Vagina (tissue), 2 donors: Measurements from ENCODE around the gene LMOD1.

Source experiments
- CTCF ChIP-seq, 3 experiments: fragments of 450-650 bp in 2 of 3; fragments of 200-600 bp in 1 of 3; sonication (generic) in 1 of 3; IDR thresholded peaks; one replicate each; pipeline ENCODE4 v1.5.1; 2017 to 2019; ENCODE audit warnings: antibody characterized with exemption in 3 of 3, mild to moderate bottlenecking in 2 of 3, moderate library complexity in 2 of 3
- POLR2A ChIP-seq, 2 donors: fragments of 450-650 bp; IDR thresholded peaks; one replicate each; pipeline ENCODE4 v1.6.1; 2017; ENCODE audit warnings: antibody characterized with exemption in 2 of 2, mild to moderate bottlenecking in 2 of 2, moderate library complexity in 2 of 2
- POLR2AphosphoS5 ChIP-seq, 2 donors: sonication (generic); formaldehyde crosslinking; IDR thresholded peaks; one replicate each; pipeline ENCODE4 v1.9.0; 2017; ENCODE audit warnings: antibody characterized with exemption in 2 of 2, mild to moderate bottlenecking in 2 of 2, low read depth in 1 of 2; ENCODE audit not compliant: insufficient read depth in 1 of 2

- TF ChIP-seq CTCF (IDR thresholded peaks at IDR 0.05) (no peak), POLR2A (IDR thresholded peaks at IDR 0.05) (peak in 1 of 2 donors; percentile 62), POLR2AphosphoS5 (IDR thresholded peaks at IDR 0.05; ENCODE audit: insufficient read depth in 1 of 2, low read depth in 1 of 2) (peak; percentile 89 to 95)
Observed at GRCh38 chr1:201955009-201955728, 8.8 kb upstream of the LMOD1 start, which contains the start of gene TIMM17A.
